NB4 (cell line): ENCODE results near the gene USP11.

Experiments
- CTCF ChIP-seq: IDR thresholded peaks from one replicate; pipeline ENCODE4 v1.5.1; 2012; ENCODE audit warnings: low read depth, low read length
- MYC ChIP-seq: IDR thresholded peaks from 2 replicates; pipeline ENCODE4 v1.6.1; 2011; ENCODE audit warnings: low read depth, low read length
- POLR2A ChIP-seq: IDR thresholded peaks from 2 replicates; pipeline ENCODE4 v1.6.1; 2011; ENCODE audit warnings: mild to moderate bottlenecking; ENCODE audit not compliant: insufficient read length; ENCODE audit errors: extremely low read depth
- TF ChIP-seq, protein P1 (sequence below): IDR thresholded peaks from 2 replicates; pipeline ENCODE4 v1.6.1; 2011; ENCODE audit warnings: low read depth, low read length

- TF ChIP-seq CTCF (no peak), POLR2A (no peak), MYC (no peak)
- TF ChIP-seq, protein P1, sequence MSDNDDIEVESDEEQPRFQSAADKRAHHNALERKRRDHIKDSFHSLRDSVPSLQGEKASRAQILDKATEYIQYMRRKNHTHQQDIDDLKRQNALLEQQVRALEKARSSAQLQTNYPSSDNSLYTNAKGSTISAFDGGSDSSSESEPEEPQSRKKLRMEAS = no peak
These were observed 65.1 kb downstream of the USP11 start for GRCh38 chrX:47297874-47298273.
